Stimulated activated CD8-positive, alpha-beta memory T cell treated with anti-CD3 and anti-CD28 coated beads, Interleukin-2, amount 100 ng/mL, for 48 hours (primary cell): ENCODE results near the gene ARIH2.
A peak's percentile ranks its signal among the peaks of the same experiment; 100 is the strongest.

Source experiments
- DNase-seq, 2 donors: peaks; one replicate each; pipeline ENCODE4 v3.0.0-alpha.2; 2020; ENCODE audit warnings: low read depth in 2 of 2

ARIH2 gene

GRCh38 chr3:48929358-48930035 is 10.9 kb downstream of the ARIH2 start:
- DNase-seq: no peak

- DNase-seq: no peak
Measured at GRCh38 chr3:48930590-48930989, 11.9 kb downstream of the ARIH2 start.

GRCh38 chr3:48931944-48932580 is 13.4 kb downstream of the ARIH2 start:
- DNase-seq: no peak

GRCh38 chr3:48934333-48934991 is 15.8 kb downstream of the ARIH2 start:
- no peak for DNase-seq

GRCh38 chr3:48935530-48935929 is 16.9 kb downstream of the ARIH2 start:
- DNase-seq: no peak

GRCh38 chr3:48938156-48938555 is 19.5 kb downstream of the ARIH2 start:
- DNase-seq: no peak

- DNase-seq: no peak
Measured at GRCh38 chr3:48938689-48939088, 20.0 kb downstream of the ARIH2 start.

GRCh38 chr3:48945432-48945831 is 26.8 kb downstream of the ARIH2 start:
- no peak for DNase-seq

- DNase-seq: no peak
Measured at GRCh38 chr3:48945891-48946549, 27.4 kb downstream of the ARIH2 start.

- DNase-seq: no peak
Measured at GRCh38 chr3:48949376-48949717, 30.7 kb downstream of the ARIH2 start.

- no peak for DNase-seq
Measured at GRCh38 chr3:48950051-48950450, 31.4 kb downstream of the ARIH2 start.

GRCh38 chr3:48951764-48952163 is 33.1 kb downstream of the ARIH2 start:
- no peak for DNase-seq

- peak in 1 of 2 donors; percentile 20 for DNase-seq
Measured at GRCh38 chr3:48952510-48953118, 34.0 kb downstream of the ARIH2 start.

- DNase-seq: no peak
Measured at GRCh38 chr3:48957006-48957705, 38.5 kb downstream of the ARIH2 start.

- DNase-seq: no peak
Measured at GRCh38 chr3:48960841-48961413, 42.3 kb downstream of the ARIH2 start.

- DNase-seq: no peak
Measured at GRCh38 chr3:48962340-48962739, 43.7 kb downstream of the ARIH2 start.

- no peak for DNase-seq
Measured at GRCh38 chr3:48962939-48963338, 44.3 kb downstream of the ARIH2 start.

- DNase-seq: no peak
Measured at GRCh38 chr3:48963591-48963990, 44.9 kb downstream of the ARIH2 start.

GRCh38 chr3:48966367-48966766 is 47.7 kb downstream of the ARIH2 start:
- no peak for DNase-seq

- no peak for DNase-seq
Measured at GRCh38 chr3:48966876-48967361, 48.3 kb downstream of the ARIH2 start.

GRCh38 chr3:48970586-48970985 is 51.9 kb downstream of the ARIH2 start:
- no peak for DNase-seq
